GM06990 (cell line): Measurements from ENCODE around the gene CDKN2B.

Experiments
- DNase-seq: peaks from one replicate; pipeline ENCODE4 v3.0.0-alpha.2; 2011; ENCODE audit not compliant: insufficient read length; ENCODE audit errors: extremely low read depth
- H3K27me3 ChIP-seq: replicated peaks from 2 replicates; pipeline ENCODE4 v1.6.0; 2011; ENCODE audit warnings: low read length; ENCODE audit not compliant: control insufficient read depth, insufficient read depth
- H3K36me3 ChIP-seq: 2 replicates; pipeline ENCODE4 v1.5.1; 2011; ENCODE audit warnings: low read length; ENCODE audit not compliant: control insufficient read depth, insufficient read depth
- H3K4me3 ChIP-seq: replicated peaks from 2 replicates; pipeline ENCODE4 v1.5.1; 2011; ENCODE audit warnings: low read depth, mild to moderate bottlenecking, control low read depth, low read length
- CTCF ChIP-seq: IDR thresholded peaks from 2 replicates; pipeline ENCODE4 v1.5.1; 2011; ENCODE audit warnings: low read length, control low read depth, mild to moderate bottlenecking, inconsistent platforms; ENCODE audit not compliant: insufficient read depth, poor library complexity, severe bottlenecking

CDKN2B gene

GRCh38 chr9:22026696-22027095, 17.6 kb upstream of the CDKN2B start:
- Histone ChIP-seq H3K4me3 (no peak overlapping the region), H3K27me3 (no peaks in the 10 kb centered on the region), H3K36me3 (no peaks in the 10 kb centered on the region)
- TF ChIP-seq CTCF: no peak
- DNase-seq: no peak

GRCh38 chr9:22022396-22022795, 13.3 kb upstream of the CDKN2B start:
- Histone ChIP-seq H3K27me3 (no peaks in the 10 kb centered on the region), H3K36me3 (no peaks in the 10 kb centered on the region), H3K4me3 (no peak overlapping the region)
- no peak for TF ChIP-seq CTCF
- no peak for DNase-seq

GRCh38 chr9:22010866-22011625, 1.9 kb upstream of the CDKN2B start:
- no peak for DNase-seq
- Histone ChIP-seq H3K36me3 (no peaks in the 10 kb centered on the region), H3K4me3 (no peak overlapping the region), H3K27me3 (no peaks in the 10 kb centered on the region)
- TF ChIP-seq CTCF: no peak

- no peak for DNase-seq
- TF ChIP-seq CTCF: no peak
- no peaks in the 10 kb centered on the region for H3K36me3 ChIP-seq
- H3K27me3 ChIP-seq: no peaks in the 10 kb centered on the region; the same call in 1 of the 2 replicates
- peak overlapping the region; percentile 84 for H3K4me3 ChIP-seq
Observed at GRCh38 chr9:22009506-22009867, 382 bp upstream of the CDKN2B start.

- Histone ChIP-seq H3K36me3 (no peaks in the 10 kb centered on the region), H3K27me3 (no peaks in the 10 kb centered on the region; the same call in 1 of the 2 replicates), H3K4me3 (peak overlapping the region; percentile 84)
- no peak for DNase-seq
- no peak for TF ChIP-seq CTCF
Observed at GRCh38 chr9:22008384-22008716, 755 bp downstream of the CDKN2B start.
